Fibroblast of the aortic adventitia (primary cell): ENCODE measurements around the gene OAT. TPM values are rescaled to one million over a fixed set of nuclear protein-coding genes. Genes with fewer than 3 reads are reported as not detected.

ENCODE experiments used
- DNase-seq: peaks from one replicate; pipeline ENCODE4 v3.0.0-alpha.2; 2010; ENCODE audit warnings: low read depth
- H3K4me3 ChIP-seq: 2 replicates; pipeline ENCODE4 v1.5.1; 2011; ENCODE audit warnings: low read depth, mild to moderate bottlenecking, control low read depth, low read length, moderate library complexity
- CTCF ChIP-seq: IDR thresholded peaks from 2 replicates; pipeline ENCODE4 v1.5.1; 2011; ENCODE audit warnings: mild to moderate bottlenecking, low read length, control low read depth, inconsistent platforms; ENCODE audit not compliant: insufficient read depth
- total RNA-seq: library from RNA; depleted of rRNA; stranded (reverse); fragments of >200 nt; gene quantifications from 2 replicates; pipeline ENCODE4 v1.2.3, GENCODE V29; 2012; ENCODE audit warnings: low replicate concordance

OAT gene
- total RNA-seq, 1 donor: 154 TPM

- no peak for TF ChIP-seq CTCF
- no peak overlapping the region for H3K4me3 ChIP-seq
- no peak for DNase-seq
Measured at GRCh38 chr10:124385627-124386185, 33.0 kb downstream of the OAT start.

- no peak overlapping the region for H3K4me3 ChIP-seq
- DNase-seq: no peak
- no peak for TF ChIP-seq CTCF
Measured at GRCh38 chr10:124384591-124385190, 34.0 kb downstream of the OAT start.

- peak; percentile 14 for DNase-seq
- no peak for TF ChIP-seq CTCF
- H3K4me3 ChIP-seq: no peak overlapping the region
Measured at GRCh38 chr10:124384172-124384571, 34.6 kb downstream of the OAT start.

- H3K4me3 ChIP-seq: no peak overlapping the region
- no peak for DNase-seq
- no peak for TF ChIP-seq CTCF
Measured at GRCh38 chr10:124383496-124383895, 35.2 kb downstream of the OAT start.

- H3K4me3 ChIP-seq: no peak overlapping the region
- DNase-seq: no peak
- no peak for TF ChIP-seq CTCF
Measured at GRCh38 chr10:124381011-124381611, 37.6 kb downstream of the OAT start.

GRCh38 chr10:124380256-124380995 lies 38.3 kb downstream of the OAT start:
- DNase-seq: no peak
- no peak for TF ChIP-seq CTCF
- H3K4me3 ChIP-seq: no peak overlapping the region
